GM12878 (cell line): ENCODE results near the gene DLG2. TPM values are rescaled to one million over a fixed set of nuclear protein-coding genes. Genes with fewer than 3 reads are reported as not detected.

Experiments
- ATAC-seq: fragments of 200-7000 bp; cut with Tn5 transposase; 3 replicates; pipeline ENCODE4 v1.9.1; 2020; ENCODE audit warnings: mild to moderate bottlenecking, moderate library complexity
- BruUV-seq: library from RNA; stranded (reverse); fragments of 400-500 nt; replicated peaks from 2 replicates; lab custom pipeline; 2021; lab: Mats Ljungman, UMichigan
- CTCF ChIA-PET: fragments of 300-600 bp; sonication (Branson Sonifier 250); formaldehyde crosslinking; extraction: SDS; loops from one replicate; lab custom pipeline; 2021; ENCODE audit warnings: inconsistent platforms; lab: Yijun Ruan, JAX
- POLR2A ChIA-PET: fragments of 350-600 bp; formaldehyde crosslinking; extraction: SDS; loops from one replicate; lab custom pipeline; 2021; ENCODE audit warnings: inconsistent platforms; lab: Charles Lee
- RAD21 ChIA-PET: fragments of 300-600 bp; sonication (Branson Sonifier 250); formaldehyde crosslinking; loops from one replicate; lab custom pipeline; 2023; ENCODE audit warnings: antibody characterized with exemption; ENCODE audit not compliant: unreplicated experiment; lab: Charles Lee
- SMC1A ChIA-PET: fragments of 300-600 bp; sonication (Branson Sonifier 250); formaldehyde crosslinking; loops from one replicate; lab custom pipeline; 2023; ENCODE audit not compliant: unreplicated experiment, uncharacterized antibody; lab: Charles Lee
- DNase-seq: peaks from one replicate; pipeline ENCODE4 v3.0.0-alpha.2; 2011; ENCODE audit warnings: low read depth, low spot score
- FAIRE-seq: peaks from 3 replicates; lab custom pipeline; 2011; peaks lifted over from hg19 to GRCh38; lab: Jason Lieb, UNC
- H2AFZ ChIP-seq: 2 replicates; pipeline ENCODE4 v1.6.0; 2011; ENCODE audit warnings: low read depth, low read length, control low read depth; ENCODE audit not compliant: control insufficient read depth
- H3K27ac ChIP-seq: 2 replicates; pipeline ENCODE4 v1.5.1; 2011; ENCODE audit warnings: control low read depth; ENCODE audit not compliant: control insufficient read depth, insufficient read depth
- H3K27me3 ChIP-seq, 2 experiments: replicated peaks in 1 of 2; 2 replicates each; pipeline versions ENCODE4 v1.6.0 to v1.6.1; 2011; ENCODE audit warnings: low read length in 1 of 2; ENCODE audit not compliant: control insufficient read depth in 2 of 2, insufficient read depth in 2 of 2
- H3K36me3 ChIP-seq, 2 experiments: 2 replicates each; pipeline ENCODE4 v1.5.1; 2011; ENCODE audit warnings: low read length in 1 of 2; ENCODE audit not compliant: control insufficient read depth in 2 of 2, insufficient read depth in 2 of 2
- H3K4me1 ChIP-seq: 2 replicates; pipeline ENCODE4 v1.6.1; 2011; ENCODE audit warnings: mild to moderate bottlenecking, low read length, moderate library complexity, mixed read lengths; ENCODE audit not compliant: control insufficient read depth, insufficient read depth
- H3K4me2 ChIP-seq: 2 replicates; pipeline ENCODE4 v1.6.0; 2011; ENCODE audit warnings: control low read depth; ENCODE audit not compliant: control insufficient read depth, insufficient read depth
- H3K4me3 ChIP-seq: fragments of 200-600 bp; sonication (generic); 2 replicates; pipeline ENCODE4 v1.5.1; 2016
- H3K79me2 ChIP-seq: 2 replicates; pipeline ENCODE4 v1.6.0; 2011; ENCODE audit warnings: low read length; ENCODE audit not compliant: control insufficient read depth, insufficient read depth
- H3K9ac ChIP-seq: 2 replicates; pipeline ENCODE4 v1.8.0; 2011; ENCODE audit warnings: low read length, control low read depth, mixed read lengths; ENCODE audit not compliant: control insufficient read depth, insufficient read depth
- H3K9me3 ChIP-seq: replicated peaks from 3 replicates; pipeline ENCODE4 v1.5.1; 2011; ENCODE audit warnings: mild to moderate bottlenecking, low read length; ENCODE audit not compliant: control insufficient read depth, insufficient read depth
- H4K20me1 ChIP-seq: 2 replicates; pipeline ENCODE4 v1.6.0; 2011; ENCODE audit not compliant: control insufficient read depth, insufficient read depth
- JUNB ChIP-seq: IDR thresholded peaks from 2 replicates; pipeline ENCODE4 v1.6.1; 2016; ENCODE audit warnings: antibody characterized with exemption, mild to moderate bottlenecking
- SKIL ChIP-seq: fragments of 450-650 bp; IDR thresholded peaks from 2 replicates; pipeline ENCODE4 v1.6.1; 2017; ENCODE audit warnings: mild to moderate bottlenecking, low read depth, inconsistent platforms; ENCODE audit not compliant: poor library complexity, severe bottlenecking
- SPI1 ChIP-seq: IDR thresholded peaks from 2 replicates; pipeline ENCODE4 v1.6.1; 2011; ENCODE audit warnings: low read depth, mild to moderate bottlenecking, low read length, moderate library complexity, borderline replicate concordance; ENCODE audit not compliant: insufficient read depth
- ZBTB40 ChIP-seq: fragments of 450-650 bp; IDR thresholded peaks from 2 replicates; pipeline ENCODE4 v1.6.1; 2016; ENCODE audit warnings: mild to moderate bottlenecking, moderate library complexity, borderline replicate concordance
- WGBS: methylation state at CpG from one replicate; pipeline ENCODE4 v1.1.6; 2016; ENCODE audit warnings: low lambda C conversion rate; ENCODE audit not compliant: insufficient replicate concordance, insufficient coverage; ENCODE audit errors: missing lambda C conversion rate; 5-methylcytosine and 5-hydroxymethylcytosine counted together
- in situ Hi-C: fragments of 300-500 bp; cut with MboI; formaldehyde crosslinking; loops from 9 replicates; pipeline ENCODE4 v1.14.3; 2018; ENCODE audit warnings: mixed read lengths
- intact Hi-C: fragments of 100-400 bp; cut with micrococcal nuclease; formaldehyde crosslinking; loops from one replicate; pipeline ENCODE4 v1.14.2; 2022; ENCODE audit not compliant: unreplicated experiment
- polyA plus RNA-seq, 11 experiments: library from polyadenylated mRNA; depleted of rRNA in 4 of 11; unstranded in 6 of 11; stranded (reverse) in 5 of 11; fragments of >200 nt; fragmentation: Nextera tagmentation in 4 of 11; fragmentation: Illumina TruSeq in 1 of 11; extraction: Ambion mirVana in 4 of 11; extraction: Trizol in 1 of 11; gene quantifications; 1 replicate in 1 of 11; 2 replicates in 10 of 11; pipeline versions ENCODE4 v1.2.1 to v1.2.3, GENCODE V29; 2011 to 2016; ENCODE audit warnings: inconsistent platforms in 2 of 11, missing spikeins in 2 of 11, low read depth in 1 of 11
- total RNA-seq, 4 experiments: library from RNA; depleted of rRNA in 3 of 4; stranded (reverse); fragments of >200 nt in 3 of 4; fragmentation: Illumina TruSeq in 1 of 4; extraction: Trizol in 1 of 4; gene quantifications; 2 replicates each; pipeline versions ENCODE4 v1.2.1 to v1.2.3, GENCODE V29; 2013 to 2021

Gene DLG2
- total and polyA plus RNA-seq, 10 of the 15 experiments (the other 5 are each of a cell fraction or from before 2014, with no cell fraction given): 0.09 to 0.98 (median 0.35) TPM

GRCh38 chr11:84345597-84345996 lies 1281.5 kb downstream of the DLG2 start:
- no peaks in the 10 kb centered on the region for H4K20me1 ChIP-seq
- no peaks in the 10 kb centered on the region for H3K79me2 ChIP-seq
- no peaks in the 10 kb centered on the region for H3K4me1 ChIP-seq
- FAIRE-seq (no peak), ATAC-seq (peak; percentile 18; the same call in 1 of the 3 replicates), DNase-seq (no peak)
- no TSS peak for BruUV-seq
- in situ Hi-C loops: no loop called here
- ChIA-PET SMC1A (no interaction called here), POLR2A (no interaction called here), RAD21 (no interaction called here), CTCF (no interaction called here)
- H3K27ac ChIP-seq: no peak overlapping the region
- no peak overlapping the region for H2AFZ ChIP-seq
- no peaks in the 10 kb centered on the region; a peak in 1 of 4 replicates for H3K27me3 ChIP-seq
- TF ChIP-seq SPI1 (peak; percentile 81), JUNB (no peak), ZBTB40 (peak; percentile 88)
- H3K4me2 ChIP-seq: no peak overlapping the region
- H3K9me3 ChIP-seq: no peaks in the 10 kb centered on the region
- 0% methylated on average over 1 of the region's 1 CpG for WGBS
- no peaks in the 10 kb centered on the region for H3K36me3 ChIP-seq
- intact Hi-C loops: no loop called here
- H3K4me3 ChIP-seq: no peak overlapping the region
- no peak overlapping the region for H3K9ac ChIP-seq

GRCh38 chr11:84345027-84345426 lies 1282.1 kb downstream of the DLG2 start:
- no peak for ATAC-seq
- no peaks in the 10 kb centered on the region; a peak in 1 of 4 replicates for H3K27me3 ChIP-seq
- no peak for TF ChIP-seq SKIL
- TF ChIP-seq, all 136 proteins: peak for 0
- POLR2A ChIA-PET: no interaction called here
- Histone ChIP-seq H3K79me2 (no peaks in the 10 kb centered on the region), H4K20me1 (no peaks in the 10 kb centered on the region), H3K4me2 (no peak overlapping the region), H2AFZ (no peak overlapping the region), H3K4me1 (no peaks in the 10 kb centered on the region), H3K27ac (no peak overlapping the region), H3K36me3 (no peaks in the 10 kb centered on the region), H3K4me3 (no peak overlapping the region), H3K9ac (no peak overlapping the region), H3K9me3 (no peaks in the 10 kb centered on the region)
- SMC1A ChIA-PET: no interaction called here
- RAD21 ChIA-PET: no interaction called here
- intact Hi-C loops (no loop called here), in situ Hi-C loops (no loop called here)
- CTCF ChIA-PET: interaction anchor here (0.8 kb wide), 1 partner anchor 178 kb away, joined by 3 read pairs; no protein-coding TSS in a partner anchor
- DNase-seq (no peak), FAIRE-seq (no peak)
- 28% methylated on average over 3 of the region's 3 CpGs for WGBS
- BruUV-seq: no TSS peak
